LHCN-M2 (cell line): ENCODE results near the gene CEP76. TPM values are rescaled to one million over a fixed set of nuclear protein-coding genes. Genes with fewer than 3 reads are reported as not detected.
A peak's percentile ranks its signal among the peaks of the same experiment; 100 is the strongest.

Experiments
- DNase-seq: peaks from one replicate; pipeline ENCODE4 v3.0.0-alpha.2; 2012; ENCODE audit warnings: low read depth
- polyA plus RNA-seq: library from polyadenylated mRNA; unstranded; fragments of >200 nt; gene quantifications from one replicate; pipeline ENCODE4 v1.2.1, GENCODE V29; 2012; ENCODE audit warnings: missing spikeins
- total RNA-seq: library from RNA; depleted of rRNA; stranded (reverse); fragments of >200 nt; gene quantifications from 2 replicates; pipeline ENCODE4 v1.2.3, GENCODE V29; 2014; rRNA removed

Gene CEP76, protein sequence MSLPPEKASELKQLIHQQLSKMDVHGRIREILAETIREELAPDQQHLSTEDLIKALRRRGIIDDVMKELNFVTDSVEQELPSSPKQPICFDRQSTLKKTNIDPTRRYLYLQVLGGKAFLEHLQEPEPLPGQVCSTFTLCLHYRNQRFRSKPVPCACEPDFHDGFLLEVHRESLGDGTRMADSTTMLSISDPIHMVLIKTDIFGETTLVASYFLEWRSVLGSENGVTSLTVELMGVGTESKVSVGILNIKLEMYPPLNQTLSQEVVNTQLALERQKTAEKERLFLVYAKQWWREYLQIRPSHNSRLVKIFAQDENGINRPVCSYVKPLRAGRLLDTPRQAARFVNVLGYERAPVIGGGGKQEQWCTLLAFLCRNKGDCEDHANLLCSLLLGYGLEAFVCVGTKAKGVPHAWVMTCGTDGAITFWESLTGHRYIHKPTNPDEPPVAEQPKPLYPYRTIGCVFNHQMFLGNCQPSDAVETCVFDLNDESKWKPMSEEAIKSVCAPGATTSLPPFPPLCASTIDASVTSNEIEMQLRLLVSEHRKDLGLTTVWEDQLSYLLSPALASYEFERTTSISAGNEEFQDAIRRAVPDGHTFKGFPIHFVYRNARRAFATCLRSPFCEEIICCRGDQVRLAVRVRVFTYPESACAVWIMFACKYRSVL
- 12.9 and 13.8 TPM in 2 replicates for total RNA-seq
- 2.6 TPM for polyA plus RNA-seq

- DNase-seq, result peak; percentile 90
These were observed at the start of gene CEP76, which contains the start of gene PSMG2 for GRCh38 chr18:12702221-12703095. CEP76 (minus strand) TSS chr18:12702723; CDS start chr18:12702548, 175 bp downstream. PSMG2 (plus strand) TSS chr18:12703042; CDS start chr18:12703108, 66 bp downstream.

DNA sequence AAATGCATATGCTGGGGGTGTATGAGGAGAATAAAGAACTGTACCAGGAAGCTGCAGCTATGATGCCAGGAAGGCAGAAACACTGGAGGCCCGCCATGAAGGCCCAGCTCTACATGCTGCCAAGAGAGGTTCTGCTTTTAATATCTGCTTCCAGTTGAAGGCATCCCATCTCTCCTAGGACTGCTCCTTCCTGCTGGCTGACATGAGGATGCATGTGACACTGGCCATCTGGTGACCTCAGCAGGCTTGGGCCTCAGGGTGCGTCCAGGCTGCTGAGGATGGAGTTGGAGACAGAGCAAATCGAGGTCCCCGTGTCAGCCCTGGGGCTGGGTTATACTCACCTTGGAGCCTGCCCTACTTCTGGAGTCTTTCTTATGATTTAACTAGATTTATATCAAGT is 49.4 kb upstream of the CEP76 start:
- no peak for DNase-seq

DNA sequence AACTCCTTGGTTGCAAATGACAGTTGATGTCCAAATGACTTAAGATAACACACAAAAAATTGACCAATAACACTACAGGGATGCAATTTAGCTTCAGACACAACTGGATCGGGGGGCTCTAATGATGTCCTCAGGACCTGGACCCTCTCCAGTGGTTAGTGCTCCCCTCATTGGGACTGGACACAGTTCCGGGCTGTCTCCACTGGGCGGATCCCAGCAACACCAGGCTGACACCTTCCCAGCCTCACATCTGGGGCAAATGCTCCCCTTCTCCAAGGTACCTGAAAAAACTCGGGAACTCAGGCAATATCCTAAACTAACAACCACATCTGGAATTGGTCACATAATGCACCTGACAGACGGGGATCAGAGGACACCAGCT is 49.0 kb upstream of the CEP76 start:
- no peak for DNase-seq

DNA sequence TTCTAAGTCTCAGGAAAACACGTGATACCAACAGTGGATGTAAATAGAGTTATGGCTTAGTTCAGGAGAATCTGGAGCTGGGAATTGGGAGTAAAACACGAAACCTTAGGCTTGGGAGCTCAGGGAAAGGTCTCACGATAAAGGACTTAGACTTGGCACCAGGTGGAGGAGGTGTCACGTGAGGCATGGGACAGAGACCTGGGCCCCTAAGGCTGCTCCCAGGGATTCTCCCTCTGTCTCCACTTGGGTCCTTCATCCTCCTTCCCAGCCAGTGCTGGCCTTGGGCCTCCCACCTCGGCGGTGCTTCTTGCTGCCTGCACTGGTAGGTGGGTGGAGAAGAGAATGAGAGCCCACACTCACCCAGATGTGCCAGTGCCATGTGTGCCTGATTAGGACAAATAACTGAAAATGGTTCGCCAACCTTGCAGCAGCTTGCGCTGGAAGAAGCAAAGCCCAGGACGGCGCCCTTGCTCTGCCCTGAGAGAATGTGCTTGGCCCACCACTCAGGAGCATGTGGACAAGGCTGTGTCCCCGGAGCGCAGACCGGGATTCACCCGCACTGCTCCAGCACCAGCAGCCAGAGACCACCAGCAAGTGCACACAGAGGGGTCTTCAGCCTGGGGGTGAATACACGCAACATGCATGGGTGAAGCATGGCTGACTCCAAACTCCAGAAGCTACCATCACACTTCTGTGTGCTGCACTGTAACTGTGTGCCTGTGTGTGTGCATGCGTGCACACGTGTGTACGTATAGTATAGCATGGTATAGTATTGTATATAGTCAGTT is 48.4 kb upstream of the CEP76 start:
- no peak for DNase-seq

DNA sequence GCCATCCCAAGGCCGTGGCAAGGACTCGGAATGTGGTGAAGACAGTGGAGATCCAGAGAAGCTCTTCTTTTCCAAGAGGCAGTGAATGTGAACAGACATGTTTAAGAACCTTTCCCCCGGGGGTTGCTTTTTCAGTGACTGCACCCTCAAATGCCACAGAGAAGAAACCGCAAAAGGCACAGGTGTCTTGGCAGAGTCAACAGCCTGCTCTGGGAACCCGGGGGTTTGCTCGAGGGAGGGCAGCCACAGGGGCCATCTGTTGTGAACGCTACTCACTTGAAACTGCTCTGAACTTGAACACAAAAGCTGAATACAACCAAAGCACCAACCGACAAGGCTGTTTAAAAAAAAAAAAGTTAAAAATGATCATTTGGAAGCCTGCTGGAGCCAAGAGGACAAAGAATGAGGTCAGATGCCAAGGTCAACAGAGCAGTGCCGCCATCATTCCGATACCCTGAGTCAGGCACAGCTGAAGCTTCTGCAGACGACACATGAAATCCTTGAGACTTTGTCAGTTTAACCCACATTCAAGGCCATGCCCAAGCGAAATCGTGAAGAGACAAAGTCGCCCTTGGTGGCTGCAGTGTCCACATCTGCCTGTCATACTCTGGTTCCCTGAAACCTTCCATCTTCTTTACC is 47.7 kb upstream of the CEP76 start:
- peak; percentile 93 for DNase-seq

DNA sequence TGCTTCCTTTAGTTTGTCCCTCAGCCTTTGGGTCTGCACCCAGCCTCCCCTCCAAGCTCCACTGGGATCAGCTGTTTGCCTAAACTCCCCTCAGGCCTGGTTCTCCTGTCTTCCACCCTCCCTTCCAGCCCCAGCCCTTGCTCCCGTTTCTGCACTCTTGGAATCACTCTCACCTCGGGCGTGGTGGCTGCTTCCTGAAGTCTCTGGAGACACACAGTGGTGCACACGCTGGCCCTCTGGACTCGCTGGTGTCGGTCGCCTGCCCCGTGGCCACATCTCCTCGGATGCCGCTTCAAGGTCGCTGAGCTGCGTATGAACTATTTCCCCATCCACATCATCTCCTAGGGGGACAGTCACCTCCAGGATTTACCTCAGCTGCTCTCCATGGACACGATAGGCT is 46.6 kb upstream of the CEP76 start:
- DNase-seq, result no peak

DNA sequence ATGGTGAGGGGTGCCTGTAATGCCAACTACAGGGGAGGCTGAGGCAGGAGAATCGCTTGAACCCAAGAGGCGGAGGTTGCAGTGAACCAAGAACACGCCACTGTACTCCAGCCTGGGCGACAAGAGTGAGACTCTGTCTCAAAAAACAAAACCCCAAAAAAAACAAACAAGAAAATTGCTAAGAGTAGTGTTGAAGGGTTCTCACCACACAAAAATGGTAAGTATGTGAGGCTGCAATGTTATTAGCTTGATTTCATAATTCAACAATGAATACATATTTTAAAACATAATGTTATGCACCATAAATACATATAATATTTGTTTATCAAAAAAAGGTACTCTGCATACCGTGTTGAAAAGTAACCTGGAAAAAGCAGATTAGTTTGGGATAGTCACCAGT is 46.1 kb upstream of the CEP76 start:
- peak; percentile 40 for DNase-seq

GRCh38 chr18:12747530-12748315 is 45.2 kb upstream of the CEP76 start:
- peak; percentile 70 for DNase-seq

DNA sequence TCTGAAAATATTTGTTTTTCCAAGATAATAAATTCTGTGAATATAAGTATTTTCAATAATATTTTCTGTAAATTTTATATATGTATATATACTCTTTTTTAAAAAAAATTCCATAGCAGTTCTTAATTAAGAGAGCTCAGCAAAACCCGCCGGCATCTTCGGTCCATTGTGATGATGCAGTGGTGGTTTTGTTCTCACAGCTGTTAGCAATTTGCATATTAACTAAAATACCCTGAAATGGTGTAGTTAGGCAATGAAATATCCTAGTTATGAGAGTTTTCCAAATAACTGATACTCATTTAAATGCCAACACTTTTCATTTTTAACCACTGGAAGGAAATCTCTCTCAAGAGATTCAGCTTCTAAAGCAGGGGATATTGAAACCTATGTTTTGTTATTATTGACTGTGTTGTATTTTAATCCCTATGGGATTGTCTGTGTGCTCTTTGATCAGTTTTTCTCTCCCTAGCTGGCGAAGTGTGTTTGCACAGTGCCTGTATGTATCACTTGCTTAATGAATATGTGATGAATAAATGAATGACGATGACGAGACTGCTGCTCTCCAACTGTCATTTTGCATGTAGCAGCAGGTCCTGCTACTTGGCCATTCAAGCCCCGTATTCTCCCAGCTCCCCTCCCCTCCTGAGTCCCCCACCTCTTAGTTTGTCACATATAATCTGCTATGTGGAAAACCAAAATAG is 42.7 kb upstream of the CEP76 start:
- no peak for DNase-seq

DNA sequence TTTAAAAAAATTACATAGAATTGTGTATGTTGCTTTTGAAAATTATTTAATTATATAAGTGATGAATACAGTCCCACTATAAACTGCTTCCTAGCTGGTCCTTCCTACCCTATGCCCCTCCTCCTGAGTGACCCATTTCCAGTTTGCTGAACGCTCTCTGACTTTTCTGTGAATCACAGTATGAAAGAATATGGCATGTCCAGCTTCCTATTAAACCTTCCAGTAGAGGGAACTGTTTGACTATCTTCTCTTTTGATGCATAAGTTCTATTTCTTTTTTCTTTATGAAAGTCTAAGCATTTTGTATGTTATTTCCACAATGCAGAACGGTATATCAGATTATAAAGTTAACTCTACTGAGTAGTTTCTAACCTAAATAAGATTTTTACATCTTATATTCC is 41.6 kb upstream of the CEP76 start:
- peak; percentile 80 for DNase-seq

DNA sequence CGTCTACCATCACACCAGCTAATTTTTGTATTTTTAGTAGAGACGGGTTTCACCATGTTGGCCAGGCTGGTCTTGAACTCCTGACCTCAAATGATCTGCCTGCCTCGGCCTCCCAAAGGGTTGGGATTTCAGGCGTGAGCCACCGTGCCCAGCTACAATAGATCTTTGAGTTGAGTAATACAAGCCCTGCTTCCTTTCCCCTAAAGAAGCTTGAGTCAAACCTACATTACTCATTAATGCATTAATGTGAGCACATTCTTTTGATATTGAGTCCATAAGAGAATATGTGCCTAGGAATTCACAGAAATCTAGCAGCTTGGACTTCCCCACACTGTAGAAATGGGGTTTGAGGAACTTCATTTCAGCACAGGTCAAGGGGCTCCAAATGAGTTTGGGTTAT is 39.9 kb upstream of the CEP76 start:
- peak; percentile 28 for DNase-seq

- DNase-seq, result peak; percentile 74
These were observed 38.8 kb upstream of the CEP76 start for GRCh38 chr18:12741351-12741750.

DNA sequence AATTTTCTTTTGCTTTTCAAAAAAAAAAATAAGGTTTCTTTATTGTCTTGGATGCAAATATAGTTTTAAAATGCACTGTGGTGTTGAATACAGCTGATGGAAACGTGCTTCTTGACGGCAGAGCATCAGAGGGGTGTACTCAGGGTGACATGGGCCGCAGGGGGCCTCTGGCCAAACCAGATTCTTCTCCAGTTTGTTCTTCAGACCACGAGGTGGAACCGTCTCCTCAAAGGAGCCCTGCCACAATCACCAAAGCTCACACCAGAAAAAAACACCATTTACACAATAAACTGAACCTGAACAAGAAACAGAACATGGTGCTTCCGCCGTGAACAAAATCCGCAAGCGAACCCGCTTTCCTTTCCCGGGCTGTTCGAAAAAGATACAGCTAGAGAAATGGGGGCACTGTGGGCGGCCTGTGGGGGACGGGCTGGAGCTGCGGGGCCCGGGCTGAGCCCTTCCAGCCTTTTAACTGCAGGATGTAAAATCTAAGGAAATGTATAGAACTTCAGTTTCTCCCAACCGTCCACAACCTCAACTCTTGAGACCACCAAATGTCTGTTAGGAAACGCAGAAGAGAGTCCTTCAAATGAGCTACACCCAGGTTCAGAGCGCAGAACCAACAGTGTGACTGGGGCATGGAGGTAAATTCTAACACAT is 34.9 kb upstream of the CEP76 start:
- DNase-seq, result no peak

- peak; percentile 71 for DNase-seq
These were observed 24.4 kb upstream of the CEP76 start for GRCh38 chr18:12726774-12727550.

DNA sequence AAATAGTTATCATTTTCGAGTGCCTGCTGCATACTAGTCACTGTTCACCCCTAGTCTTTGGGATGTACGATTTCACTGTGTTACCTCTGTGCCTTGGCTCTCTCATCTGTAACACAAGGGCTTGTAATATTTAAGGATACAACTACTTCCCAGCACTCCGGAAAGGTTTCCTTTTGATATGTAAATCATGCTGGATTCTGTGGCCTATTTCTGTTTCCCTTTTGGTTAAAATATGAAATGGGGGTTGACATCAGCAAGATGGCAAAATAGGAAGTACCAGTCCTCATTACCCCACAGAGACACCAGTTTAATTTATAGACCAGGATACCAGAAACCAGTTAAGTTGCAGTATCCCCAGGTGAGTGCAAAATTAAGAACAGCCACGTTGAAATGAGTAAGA is 23.8 kb upstream of the CEP76 start:
- no peak for DNase-seq

- DNase-seq, result no peak
These were observed 20.2 kb upstream of the CEP76 start for GRCh38 chr18:12722731-12723130.

- no peak for DNase-seq
These were observed 19.2 kb upstream of the CEP76 start for GRCh38 chr18:12721495-12722275.
